ENCODE results near the gene PLCH2. TPM values are rescaled to one million over a fixed set of nuclear protein-coding genes. Genes with fewer than 3 reads are reported as not detected.

Gene PLCH2
- total and polyA plus RNA-seq, 12 donors: 0.06 to 0.51 (median 0.10) TPM; not detected in 2

- TF ChIP-seq, protein P1, sequence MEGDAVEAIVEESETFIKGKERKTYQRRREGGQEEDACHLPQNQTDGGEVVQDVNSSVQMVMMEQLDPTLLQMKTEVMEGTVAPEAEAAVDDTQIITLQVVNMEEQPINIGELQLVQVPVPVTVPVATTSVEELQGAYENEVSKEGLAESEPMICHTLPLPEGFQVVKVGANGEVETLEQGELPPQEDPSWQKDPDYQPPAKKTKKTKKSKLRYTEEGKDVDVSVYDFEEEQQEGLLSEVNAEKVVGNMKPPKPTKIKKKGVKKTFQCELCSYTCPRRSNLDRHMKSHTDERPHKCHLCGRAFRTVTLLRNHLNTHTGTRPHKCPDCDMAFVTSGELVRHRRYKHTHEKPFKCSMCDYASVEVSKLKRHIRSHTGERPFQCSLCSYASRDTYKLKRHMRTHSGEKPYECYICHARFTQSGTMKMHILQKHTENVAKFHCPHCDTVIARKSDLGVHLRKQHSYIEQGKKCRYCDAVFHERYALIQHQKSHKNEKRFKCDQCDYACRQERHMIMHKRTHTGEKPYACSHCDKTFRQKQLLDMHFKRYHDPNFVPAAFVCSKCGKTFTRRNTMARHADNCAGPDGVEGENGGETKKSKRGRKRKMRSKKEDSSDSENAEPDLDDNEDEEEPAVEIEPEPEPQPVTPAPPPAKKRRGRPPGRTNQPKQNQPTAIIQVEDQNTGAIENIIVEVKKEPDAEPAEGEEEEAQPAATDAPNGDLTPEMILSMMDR (IDR thresholded peaks at IDR 0.05): no peak
- ATAC-seq (no peak), DNase-seq (no peak)
- Histone ChIP-seq H3K27me3 (peaks cover 3 to 62% (median 54%) of the 10 kb centered on the region in 7 donors), H3K4me3 (no peak overlapping the region), H3K36me3 (peaks cover 0 to 16% (median 8%) of the 10 kb centered on the region in 9 donors), H3K9me3 (no peaks in the 10 kb centered on the region), H3K27ac (no peak overlapping the region), H3K4me1 (peaks cover 0 to 31% (median 12%) of the 10 kb centered on the region in 9 donors)
- intact Hi-C loops (cut with DNase I): no loop called here
- WGBS, 2 donors: 31 to 44% methylated on average over 35 to 42 of the region's 42 CpGs
Measured at GRCh38 chr1:2503554-2504224, 27.6 kb downstream of the PLCH2 start.

- intact Hi-C loops (cut with DNase I): no loop called here
- Histone ChIP-seq H3K27ac (no peak overlapping the region), H3K4me1 (peaks cover 0 to 31% (median 12%) of the 10 kb centered on the region in 9 donors), H3K4me3 (no peak overlapping the region), H3K9me3 (no peaks in the 10 kb centered on the region), H3K27me3 (peaks cover 3 to 55% (median 47%) of the 10 kb centered on the region in 7 donors), H3K36me3 (peaks cover 0 to 23% (median 13%) of the 10 kb centered on the region in 9 donors)
- DNase-seq: no peak
- ATAC-seq: no peak
- TF ChIP-seq, protein P1 (IDR thresholded peaks at IDR 0.05): no peak
- WGBS, 2 donors: 58% methylated on average over 32 to 36 of the region's 36 CpGs
Measured at GRCh38 chr1:2504225-2504948, 28.3 kb downstream of the PLCH2 start.

DNA sequence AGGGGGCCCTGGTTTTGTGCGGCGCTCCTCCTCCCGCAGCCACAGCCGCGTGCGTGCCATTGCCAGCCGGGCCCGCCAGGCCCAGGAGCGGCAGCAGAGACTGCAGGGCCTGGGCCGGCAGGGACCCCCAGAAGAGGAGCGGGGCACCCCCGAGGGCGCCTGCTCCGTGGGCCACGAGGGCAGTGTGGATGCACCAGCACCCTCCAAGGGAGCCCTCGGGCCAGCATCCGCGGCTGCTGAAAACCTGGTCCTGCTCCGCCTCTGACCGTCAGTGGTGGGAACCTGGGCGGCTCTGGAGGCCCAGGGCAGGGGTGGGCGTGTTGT, 28.8 kb downstream of the PLCH2 start:
- 51 to 52% methylated on average over 22 of the region's 22 CpGs for WGBS, 2 donors
- DNase-seq (no peak), ATAC-seq (no peak)
- Histone ChIP-seq H3K9me3 (no peaks in the 10 kb centered on the region), H3K4me3 (no peak overlapping the region), H3K27ac (no peak overlapping the region), H3K36me3 (peaks cover 0 to 29% (median 17%) of the 10 kb centered on the region in 9 donors), H3K27me3 (peaks cover 3 to 49% (median 43%) of the 10 kb centered on the region in 7 donors), H3K4me1 (peaks cover 0 to 31% (median 12%) of the 10 kb centered on the region in 9 donors)
- intact Hi-C loops (cut with DNase I): no loop called here
- TF ChIP-seq, protein P1 (IDR thresholded peaks at IDR 0.05): no peak

- TF ChIP-seq, protein P1 (IDR thresholded peaks at IDR 0.05): no peak
- ATAC-seq: peak in 1 of 8 donors; percentile 10
- intact Hi-C loops (cut with DNase I): no loop called here
Measured at GRCh38 chr1:2505461-2505994, 29.4 kb downstream of the PLCH2 start.

More at GRCh38 chr1:2505461-2505994, 29.4 kb downstream of the PLCH2 start:
- Histone ChIP-seq H3K27ac (no peak overlapping the region), H3K4me3 (no peak overlapping the region), H3K9me3 (no peaks in the 10 kb centered on the region), H3K36me3 (peaks cover 0 to 35% (median 23%) of the 10 kb centered on the region in 9 donors), H3K27me3 (peaks cover 3 to 44% (median 40%) of the 10 kb centered on the region in 7 donors), H3K4me1 (peaks cover 0 to 31% (median 12%) of the 10 kb centered on the region in 9 donors)
- WGBS, 2 donors: 63 to 64% methylated on average over 21 of the region's 21 CpGs
- DNase-seq: no peak
